Trophoblast cell (in vitro differentiated cells and primary cell): ENCODE data around the gene RPS19.

Source experiments
- DNase-seq, 2 donors: peaks; one replicate each; pipeline ENCODE4 v3.0.0-alpha.2; 2016
- H2AFZ ChIP-seq: 2 replicates; pipeline ENCODE4 v1.6.1; 2013; ENCODE audit warnings: low read length, moderate library complexity, mild to moderate bottlenecking; ENCODE audit not compliant: insufficient read depth, poor library complexity
- H2AK5ac ChIP-seq: 2 replicates; pipeline ENCODE4 v1.6.1; 2013; ENCODE audit warnings: mild to moderate bottlenecking, low read length
- H2BK120ac ChIP-seq: 2 replicates; pipeline ENCODE4 v1.6.1; 2013; ENCODE audit warnings: low read length, mild to moderate bottlenecking, moderate library complexity; ENCODE audit not compliant: insufficient read depth, poor library complexity
- H2BK12ac ChIP-seq: 2 replicates; pipeline ENCODE4 v1.6.1; 2013; ENCODE audit warnings: mild to moderate bottlenecking, low read length, moderate library complexity
- H2BK5ac ChIP-seq: 2 replicates; pipeline ENCODE4 v1.6.1; 2013; ENCODE audit warnings: low read length, low read depth, moderate library complexity, mild to moderate bottlenecking; ENCODE audit not compliant: poor library complexity
- H3K14ac ChIP-seq: 2 replicates; pipeline ENCODE4 v1.6.1; 2013; ENCODE audit warnings: mild to moderate bottlenecking, low read length
- H3K18ac ChIP-seq: 2 replicates; pipeline ENCODE4 v1.6.1; 2013; ENCODE audit warnings: mild to moderate bottlenecking, low read length
- H3K23ac ChIP-seq: 2 replicates; pipeline ENCODE4 v1.6.1; 2013; ENCODE audit warnings: low read length
- H3K27ac ChIP-seq: 2 replicates; pipeline ENCODE4 v1.5.1; 2013; ENCODE audit warnings: low read depth, mild to moderate bottlenecking, inconsistent platforms, low read length, moderate library complexity
- H3K27me3 ChIP-seq: 2 replicates; pipeline ENCODE4 v1.6.1; 2013; ENCODE audit warnings: inconsistent platforms, mild to moderate bottlenecking, low read length, moderate library complexity; ENCODE audit not compliant: insufficient read depth
- H3K36me3 ChIP-seq, 2 experiments: 1 replicate in 1 of 2; 2 replicates in 1 of 2; pipeline ENCODE4 v1.6.1; 2013; ENCODE audit warnings: low read length in 2 of 2, mild to moderate bottlenecking in 2 of 2, moderate library complexity in 1 of 2; ENCODE audit not compliant: insufficient read depth in 2 of 2, control insufficient read depth in 1 of 2
- H3K4ac ChIP-seq: 2 replicates; pipeline ENCODE4 v1.6.1; 2013; ENCODE audit warnings: low read depth, mild to moderate bottlenecking, low read length, moderate library complexity
- H3K4me1 ChIP-seq, 2 experiments: 1 replicate in 1 of 2; 2 replicates in 1 of 2; pipeline ENCODE4 v1.6.1; 2013; ENCODE audit warnings: low read length in 2 of 2, mild to moderate bottlenecking in 2 of 2, moderate library complexity in 1 of 2; ENCODE audit not compliant: insufficient read depth in 2 of 2, control insufficient read depth in 1 of 2
- H3K4me2 ChIP-seq: 2 replicates; pipeline ENCODE4 v1.6.1; 2013; ENCODE audit warnings: inconsistent platforms, mild to moderate bottlenecking, low read length, moderate library complexity
- H3K4me3 ChIP-seq: 2 replicates; pipeline ENCODE4 v1.5.1; 2013; ENCODE audit warnings: mild to moderate bottlenecking, low read depth, low read length, inconsistent platforms
- H3K79me1 ChIP-seq: one replicate; pipeline ENCODE4 v1.6.1; 2013; ENCODE audit warnings: low read length
- H3K79me2 ChIP-seq: 2 replicates; pipeline ENCODE4 v1.6.1; 2013; ENCODE audit warnings: low read length, mild to moderate bottlenecking; ENCODE audit not compliant: control insufficient read depth, insufficient read depth, poor library complexity
- H3K9ac ChIP-seq: 2 replicates; pipeline ENCODE4 v1.6.1; 2013; ENCODE audit warnings: mild to moderate bottlenecking, low read length
- H3K9me3 ChIP-seq: 2 replicates; pipeline ENCODE4 v1.6.1; 2013; ENCODE audit warnings: low read depth, mild to moderate bottlenecking, control low read depth, inconsistent platforms, low read length; ENCODE audit not compliant: insufficient read depth
- H4K12ac ChIP-seq: 2 replicates; pipeline ENCODE4 v1.6.1; 2013; ENCODE audit warnings: low read depth, mild to moderate bottlenecking, low read length, moderate library complexity
- H4K8ac ChIP-seq: 2 replicates; pipeline ENCODE4 v1.6.1; 2013; ENCODE audit warnings: low read depth, mild to moderate bottlenecking, low read length, moderate library complexity
- H4K91ac ChIP-seq: one replicate; pipeline ENCODE4 v1.6.1; 2013; ENCODE audit warnings: low read depth, mild to moderate bottlenecking, low read length, moderate library complexity
- whole genome bisulfite sequencing: extraction: QIAGEN DNeasy Blood & Tissue Kit; methylation state at CpG from one replicate; pipeline ENCODE4 v1.1.7; 2013; ENCODE audit warnings: missing lambda C conversion rate; ENCODE audit not compliant: insufficient read length, insufficient coverage; ENCODE audit errors: extremely low coverage; 5-methylcytosine and 5-hydroxymethylcytosine counted together

Gene RPS19

DNA sequence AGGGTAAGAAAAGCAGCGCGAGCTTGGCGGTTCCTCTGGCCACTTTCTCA, 15.2 kb upstream of the RPS19 start, which contains the start of gene DMRTC2:
DMRTC2 (plus strand) TSS at position 42 of the 50 bp plus-strand sequence. CDS start 2,387 bp downstream, outside the sequence.
- Histone ChIP-seq H3K4me1 (no peaks in the 10 kb centered on the region), H3K36me3 (no peaks in the 10 kb centered on the region), H2BK12ac (no peak within 1 kb of the TSS), H3K18ac (no peak within 1 kb of the TSS), H3K4me2 (no peak within 1 kb of the TSS), H3K79me1 (no peaks in the 10 kb centered on the region), H3K27me3 (no peaks in the 10 kb centered on the region), H3K23ac (no peak within 1 kb of the TSS), H4K8ac (no peak within 1 kb of the TSS), H3K9ac (no peak within 1 kb of the TSS), H2AFZ (no peak within 1 kb of the TSS), H4K12ac (no peak within 1 kb of the TSS), H3K79me2 (no peaks in the 10 kb centered on the region), H2BK5ac (no peak within 1 kb of the TSS), H4K91ac (no peak within 1 kb of the TSS), H3K4ac (no peak within 1 kb of the TSS), H3K9me3 (peaks cover 2% of the 10 kb centered on the region), H3K27ac (no peak within 1 kb of the TSS), H2BK120ac (no peak within 1 kb of the TSS), H3K14ac (no peak within 1 kb of the TSS), H3K4me3 (no peak within 1 kb of the TSS), H2AK5ac (no peak within 1 kb of the TSS)
- no peak for DNase-seq
- WGBS = no CpG with 5 or more reads among the region's 3 CpGs

DNA sequence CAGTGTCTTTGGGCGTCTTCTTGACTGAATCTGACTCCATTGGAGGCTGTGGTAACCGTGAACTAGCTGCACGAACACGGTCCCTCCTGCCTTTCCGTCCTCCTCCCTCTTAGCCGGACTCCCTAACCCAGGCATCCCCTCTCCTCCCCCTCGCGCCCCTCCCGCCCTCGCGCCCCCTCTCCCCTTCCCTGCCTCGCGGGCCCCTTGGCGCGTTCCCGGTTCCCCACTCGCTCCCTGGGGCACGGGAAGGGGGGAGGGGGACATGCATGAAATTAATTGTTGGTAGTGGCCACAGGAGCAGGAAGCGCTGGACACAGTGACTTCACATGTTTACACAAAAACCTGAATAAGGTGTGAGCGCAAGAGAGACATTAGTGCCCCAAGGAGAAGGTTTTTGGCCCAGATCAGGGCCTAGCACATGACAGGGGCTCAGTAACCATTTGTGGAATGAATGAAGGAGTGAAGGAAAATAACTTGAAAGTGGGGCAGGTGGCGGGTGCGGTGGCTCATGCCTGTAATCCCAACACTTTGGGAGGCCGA, 14.9 kb upstream of the RPS19 start:
- WGBS = no CpG with 5 or more reads among the region's 23 CpGs
- no peaks in the 10 kb centered on the region for H3K79me2 ChIP-seq
- no peak overlapping the region for H3K9ac ChIP-seq

DNA sequence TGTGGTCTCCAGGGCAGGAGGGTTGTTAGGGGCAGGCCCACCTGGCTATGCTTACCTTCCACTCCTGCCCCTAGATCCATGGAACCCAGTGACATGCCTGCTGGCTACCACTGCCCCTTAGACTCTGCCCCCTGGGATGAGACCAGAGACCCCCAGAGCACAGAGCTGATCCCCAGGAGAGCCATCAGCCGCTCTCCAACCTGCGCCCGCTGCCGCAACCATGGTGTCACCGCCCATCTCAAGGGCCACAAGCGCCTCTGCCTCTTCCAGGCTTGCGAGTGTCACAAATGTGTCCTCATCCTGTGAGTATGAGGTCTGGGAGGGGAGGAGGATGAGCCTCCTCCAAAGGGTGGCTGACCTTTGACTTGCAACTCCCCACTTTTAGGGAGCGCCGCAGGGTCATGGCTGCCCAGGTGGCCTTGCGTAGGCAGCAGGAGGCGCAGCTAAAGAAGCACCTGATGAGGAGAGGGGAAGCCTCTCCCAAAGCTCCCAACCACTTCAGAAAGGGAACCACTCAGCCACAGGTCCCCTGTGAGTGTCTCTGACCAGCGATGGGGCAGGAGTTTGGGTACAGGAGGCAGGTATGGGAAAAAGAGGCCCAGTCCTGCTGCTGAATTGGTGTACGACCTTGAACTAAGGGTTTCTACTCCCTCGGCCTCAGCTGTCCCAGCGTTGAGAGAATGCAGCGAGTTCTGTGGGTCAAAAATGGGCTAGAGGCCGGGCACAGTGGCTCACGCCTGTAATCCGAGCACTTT, 12.5 kb upstream of the RPS19 start:
- peaks cover 2% of the 10 kb centered on the region for H3K9me3 ChIP-seq
- no peak overlapping the region for H4K8ac ChIP-seq
- H3K9ac ChIP-seq = no peak overlapping the region
- H2BK120ac ChIP-seq = no peak overlapping the region
- no peak for DNase-seq
- H3K14ac ChIP-seq = no peak overlapping the region
- no peak overlapping the region for H4K91ac ChIP-seq
- H3K27me3 ChIP-seq = no peaks in the 10 kb centered on the region
- H3K79me2 ChIP-seq = no peaks in the 10 kb centered on the region
- WGBS = no CpG with 5 or more reads among the region's 19 CpGs
- no peak overlapping the region for H3K4me2 ChIP-seq
- no peak overlapping the region for H2BK12ac ChIP-seq
- no peak overlapping the region for H2AFZ ChIP-seq
- no peak overlapping the region for H3K23ac ChIP-seq
- H2BK5ac ChIP-seq = no peak overlapping the region
- no peak overlapping the region for H3K4me3 ChIP-seq
- no peaks in the 10 kb centered on the region for H3K79me1 ChIP-seq
- no peak overlapping the region for H3K27ac ChIP-seq
- no peak overlapping the region for H4K12ac ChIP-seq
- H3K4me1 ChIP-seq = no peaks in the 10 kb centered on the region
- H2AK5ac ChIP-seq = no peak overlapping the region
- no peak overlapping the region for H3K4ac ChIP-seq
- H3K18ac ChIP-seq = no peak overlapping the region
- no peaks in the 10 kb centered on the region for H3K36me3 ChIP-seq

More for the DNA sequence above, 14.9 kb upstream of the RPS19 start:
- Histone ChIP-seq H2AK5ac (no peak overlapping the region), H3K18ac (no peak overlapping the region), H4K12ac (no peak overlapping the region), H3K36me3 (no peaks in the 10 kb centered on the region), H3K9me3 (peaks cover 2% of the 10 kb centered on the region), H2AFZ (no peak overlapping the region), H2BK5ac (no peak overlapping the region), H3K4me1 (no peaks in the 10 kb centered on the region), H3K4me3 (no peak overlapping the region), H4K91ac (no peak overlapping the region), H3K14ac (no peak overlapping the region), H3K27me3 (no peaks in the 10 kb centered on the region), H4K8ac (no peak overlapping the region), H3K4ac (no peak overlapping the region), H2BK120ac (no peak overlapping the region), H3K4me2 (no peak overlapping the region), H2BK12ac (no peak overlapping the region), H3K23ac (no peak overlapping the region), H3K27ac (no peak overlapping the region), H3K79me1 (no peaks in the 10 kb centered on the region)
- no peak for DNase-seq

DNA sequence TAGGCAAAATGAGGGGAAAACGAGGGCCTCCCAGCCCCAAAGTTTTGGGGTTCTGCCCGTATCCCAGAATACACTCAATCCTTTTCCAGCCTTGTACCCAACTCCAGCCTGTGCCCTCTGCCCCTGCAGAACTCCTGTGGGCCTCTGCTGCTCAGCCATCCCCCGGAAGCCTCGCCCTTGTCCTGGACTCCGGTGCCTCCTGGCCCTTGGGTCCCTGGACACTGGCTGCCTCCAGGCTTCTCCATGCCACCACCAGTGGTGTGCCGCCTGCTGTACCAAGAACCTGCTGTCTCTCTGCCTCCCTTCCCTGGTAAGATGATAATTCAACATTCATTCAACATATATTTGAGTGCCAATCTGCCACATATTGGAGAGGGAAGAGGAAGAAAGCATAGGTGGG, 11.4 kb upstream of the RPS19 start:
- Histone ChIP-seq H3K9ac (no peak overlapping the region), H3K27me3 (no peaks in the 10 kb centered on the region), H3K9me3 (peaks cover 2% of the 10 kb centered on the region), H3K36me3 (no peaks in the 10 kb centered on the region), H3K4me1 (no peaks in the 10 kb centered on the region), H3K4me2 (no peak overlapping the region), H3K23ac (no peak overlapping the region), H3K79me2 (no peaks in the 10 kb centered on the region), H2BK12ac (no peak overlapping the region), H2BK120ac (no peak overlapping the region), H4K8ac (no peak overlapping the region), H3K18ac (no peak overlapping the region), H2AFZ (no peak overlapping the region), H2AK5ac (no peak overlapping the region), H4K91ac (no peak overlapping the region), H3K27ac (no peak overlapping the region), H2BK5ac (no peak overlapping the region), H3K79me1 (no peaks in the 10 kb centered on the region), H3K14ac (no peak overlapping the region), H3K4me3 (no peak overlapping the region), H3K4ac (no peak overlapping the region), H4K12ac (no peak overlapping the region)
- WGBS = no CpG with 5 or more reads among the region's 6 CpGs
- DNase-seq = no peak
